Occipital lobe (tissue), 2 donors: ENCODE measurements around the gene LHX3. TPM values are rescaled to one million over a fixed set of nuclear protein-coding genes. Genes with fewer than 3 reads are reported as not detected.

Source experiments
- DNase-seq: peaks from one replicate; lab custom pipeline; 2025; lab: John Stamatoyannopoulos, UW
- total RNA-seq: library from RNA; depleted of rRNA; stranded (reverse); fragments of >200 nt; gene quantifications from one replicate; pipeline ENCODE4 v1.2.3, GENCODE V29; 2014

The LHX3 gene
- total RNA-seq, 1 donor from 2014 or later, result not detected

GRCh38 chr9:136209232-136209631 is 4.3 kb upstream of the LHX3 start:
- no peak for DNase-seq

- DNase-seq, result no peak
Measured at GRCh38 chr9:136208675-136209074, 3.7 kb upstream of the LHX3 start.

- DNase-seq, result no peak
Measured at GRCh38 chr9:136207616-136208015, 2.7 kb upstream of the LHX3 start.

GRCh38 chr9:136206602-136207275 is 1.8 kb upstream of the LHX3 start:
- DNase-seq, result no peak

GRCh38 chr9:136205707-136205992 is 722 bp upstream of the LHX3 start:
- no peak for DNase-seq

GRCh38 chr9:136204145-136204805 is 653 bp downstream of the LHX3 start:
- no peak for DNase-seq

- no peak for DNase-seq
Measured at GRCh38 chr9:136203408-136204144, 1.4 kb downstream of the LHX3 start.

GRCh38 chr9:136202454-136203407 is 2.2 kb downstream of the LHX3 start:
- DNase-seq, result no peak

GRCh38 chr9:136201609-136202453 is 3.1 kb downstream of the LHX3 start:
- no peak for DNase-seq

GRCh38 chr9:136201174-136201573 is 3.8 kb downstream of the LHX3 start:
- DNase-seq, result no peak

- DNase-seq, result no peak
Measured at GRCh38 chr9:136200424-136200823, 4.5 kb downstream of the LHX3 start.

GRCh38 chr9:136199391-136200288 is 5.3 kb downstream of the LHX3 start:
- DNase-seq, result no peak

GRCh38 chr9:136198605-136199083 is 6.3 kb downstream of the LHX3 start:
- no peak for DNase-seq

- DNase-seq, result no peak
Measured at GRCh38 chr9:136197930-136198604, 6.9 kb downstream of the LHX3 start.

GRCh38 chr9:136197084-136197875 is 7.6 kb downstream of the LHX3 start:
- DNase-seq, result no peak

- DNase-seq, result no peak
Measured at GRCh38 chr9:136196404-136197083, 8.4 kb downstream of the LHX3 start.

- no peak for DNase-seq
Measured at GRCh38 chr9:136194540-136194939, 10.4 kb downstream of the LHX3 start.

- no peak for DNase-seq
Measured at GRCh38 chr9:136193891-136194279, 11.0 kb downstream of the LHX3 start.
